SHP77 treated with DMSO at 0.1 percent for 48 hours (cell line): ENCODE data around the gene MIA2.
A peak's percentile ranks its signal among the peaks of the same experiment; 100 is the strongest.
"Not testable (repeated sequence)": the region's sequence is repeated elsewhere in the genome, so short reads cannot be mapped to it uniquely, and the experiment has no call there.

Experiments used
- DNase-seq: peaks from one replicate; lab custom pipeline; 2025; lab: John Stamatoyannopoulos, UW

Gene MIA2

GRCh38 chr14:39339003-39339402 lies 105.3 kb downstream of the MIA2 start:
- peak; percentile 72 for DNase-seq

GRCh38 chr14:39341126-39341525 lies 107.4 kb downstream of the MIA2 start:
- not testable (repeated sequence) for DNase-seq

DNA sequence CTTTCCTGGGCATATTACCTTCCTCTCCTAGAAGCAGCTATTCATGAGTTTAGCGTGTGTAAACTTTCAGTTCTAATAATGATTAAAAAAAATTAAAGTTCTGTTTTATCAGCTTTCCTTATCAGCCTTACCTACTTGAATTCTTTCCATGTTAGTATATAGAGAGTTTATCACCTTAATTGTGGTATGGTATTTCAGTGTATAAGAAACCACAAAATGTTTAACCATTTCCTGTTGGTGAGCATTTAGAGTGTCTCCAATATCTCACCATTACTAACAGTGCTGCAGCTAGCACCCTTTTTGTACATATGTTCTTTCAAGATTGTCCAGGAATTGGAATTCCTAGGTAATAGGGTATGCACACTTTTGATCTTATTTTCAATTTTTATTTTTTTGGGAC lies 109.1 kb downstream of the MIA2 start:
- no peak for DNase-seq

- DNase-seq, result no peak
Observed at GRCh38 chr14:39343614-39344013, 109.9 kb downstream of the MIA2 start.

DNA sequence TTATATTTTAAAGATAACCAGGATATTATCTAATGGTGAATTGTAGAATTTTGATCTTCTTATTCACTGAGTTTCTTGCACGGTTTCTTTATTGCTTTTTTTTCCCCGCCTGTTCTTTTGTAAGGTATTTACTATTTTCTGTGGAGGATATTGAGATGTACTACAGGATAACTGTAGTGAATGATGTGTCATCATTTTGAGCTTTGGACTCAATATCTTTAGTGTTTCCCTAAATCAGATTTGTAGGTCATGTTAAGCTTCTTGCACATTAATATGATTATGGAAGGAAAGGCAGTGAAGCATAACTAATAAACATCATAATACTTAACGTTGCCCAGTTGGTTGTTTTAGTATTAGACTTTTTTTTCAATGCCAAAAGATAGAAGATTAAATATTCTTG lies 117.2 kb downstream of the MIA2 start:
- DNase-seq, result no peak

DNA sequence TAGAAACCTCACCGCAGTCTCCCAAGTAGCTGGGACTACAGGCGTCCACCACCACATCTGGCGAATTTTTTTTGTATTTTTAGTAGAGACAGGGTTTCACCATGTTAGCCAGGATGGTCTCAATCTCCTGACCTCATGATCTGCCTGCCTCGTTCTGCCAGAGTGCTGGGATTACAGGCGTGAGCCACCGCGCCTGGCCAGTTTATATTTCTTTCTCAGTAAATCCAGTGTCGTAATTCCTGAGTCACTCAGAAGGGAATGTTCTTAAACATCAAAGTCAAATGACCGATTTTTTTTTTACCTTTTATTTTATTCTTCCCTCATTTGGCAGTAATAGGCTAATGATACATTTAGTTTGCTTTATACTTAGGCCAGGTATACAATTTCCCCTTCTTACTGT lies 118.0 kb downstream of the MIA2 start:
- no peak for DNase-seq

DNA sequence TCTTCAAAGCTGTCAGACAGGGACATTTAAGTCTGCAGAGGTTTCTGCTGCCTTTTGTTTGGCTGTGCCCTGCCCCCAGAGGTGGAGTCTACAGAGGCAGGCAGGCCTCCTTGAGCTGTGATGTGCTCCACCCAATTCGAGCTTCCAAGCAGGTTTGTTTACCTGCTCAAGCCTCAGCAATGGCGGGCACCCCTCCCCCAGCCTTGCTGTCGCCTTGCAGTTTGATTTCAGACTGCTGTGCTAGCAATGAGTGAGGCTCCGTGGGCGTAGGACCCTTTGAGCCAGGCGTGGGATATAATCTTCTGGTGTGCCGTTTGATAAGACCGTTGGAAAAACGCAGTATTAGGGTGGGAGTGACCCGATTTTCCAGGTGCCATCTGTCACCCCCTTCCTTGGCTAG lies 125.4 kb downstream of the MIA2 start:
- not testable (repeated sequence) for DNase-seq

DNA sequence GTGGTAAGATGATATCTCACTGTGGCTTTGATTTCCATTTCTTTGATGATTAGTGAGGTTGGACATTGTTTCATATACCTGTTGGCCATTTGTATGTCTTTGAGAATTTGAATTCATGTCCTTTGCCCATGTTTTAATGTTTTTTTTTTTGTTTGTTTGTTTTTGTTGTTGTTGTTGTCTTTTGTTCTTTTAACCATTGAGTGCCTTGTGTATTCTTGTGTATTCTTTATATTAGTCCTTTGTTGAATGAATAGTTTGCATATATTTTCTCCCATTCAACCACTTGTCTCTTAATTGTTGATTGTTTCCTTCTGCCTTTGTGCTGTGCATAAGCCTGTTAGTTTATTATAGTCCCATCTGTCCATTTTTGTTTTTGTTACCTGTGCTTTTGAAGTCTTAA lies 126.6 kb downstream of the MIA2 start:
- no peak for DNase-seq

- not testable (repeated sequence) for DNase-seq
Observed at GRCh38 chr14:39361556-39361955, 127.8 kb downstream of the MIA2 start.

DNA sequence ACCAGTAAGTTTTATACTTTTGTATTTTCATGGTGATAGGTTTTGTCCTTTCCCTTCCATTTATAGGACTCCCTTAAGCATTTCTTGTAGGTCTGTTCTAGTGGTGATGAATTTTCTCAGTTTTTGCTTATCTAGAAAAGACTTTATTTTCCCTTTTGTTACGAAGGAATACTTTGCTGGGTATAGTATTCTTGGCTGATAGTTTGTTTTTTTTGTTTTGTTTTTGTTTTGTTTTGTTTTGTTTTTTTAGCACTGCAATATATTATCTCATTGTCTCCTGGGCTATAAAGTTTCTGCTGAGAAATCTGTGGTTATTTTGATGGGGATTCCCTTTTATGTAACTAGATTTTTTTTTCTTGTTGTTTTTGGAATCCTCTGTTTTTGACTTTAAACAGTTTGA lies 130.8 kb downstream of the MIA2 start:
- no peak for DNase-seq

GRCh38 chr14:39365354-39365753 lies 131.6 kb downstream of the MIA2 start:
- no peak for DNase-seq

DNA sequence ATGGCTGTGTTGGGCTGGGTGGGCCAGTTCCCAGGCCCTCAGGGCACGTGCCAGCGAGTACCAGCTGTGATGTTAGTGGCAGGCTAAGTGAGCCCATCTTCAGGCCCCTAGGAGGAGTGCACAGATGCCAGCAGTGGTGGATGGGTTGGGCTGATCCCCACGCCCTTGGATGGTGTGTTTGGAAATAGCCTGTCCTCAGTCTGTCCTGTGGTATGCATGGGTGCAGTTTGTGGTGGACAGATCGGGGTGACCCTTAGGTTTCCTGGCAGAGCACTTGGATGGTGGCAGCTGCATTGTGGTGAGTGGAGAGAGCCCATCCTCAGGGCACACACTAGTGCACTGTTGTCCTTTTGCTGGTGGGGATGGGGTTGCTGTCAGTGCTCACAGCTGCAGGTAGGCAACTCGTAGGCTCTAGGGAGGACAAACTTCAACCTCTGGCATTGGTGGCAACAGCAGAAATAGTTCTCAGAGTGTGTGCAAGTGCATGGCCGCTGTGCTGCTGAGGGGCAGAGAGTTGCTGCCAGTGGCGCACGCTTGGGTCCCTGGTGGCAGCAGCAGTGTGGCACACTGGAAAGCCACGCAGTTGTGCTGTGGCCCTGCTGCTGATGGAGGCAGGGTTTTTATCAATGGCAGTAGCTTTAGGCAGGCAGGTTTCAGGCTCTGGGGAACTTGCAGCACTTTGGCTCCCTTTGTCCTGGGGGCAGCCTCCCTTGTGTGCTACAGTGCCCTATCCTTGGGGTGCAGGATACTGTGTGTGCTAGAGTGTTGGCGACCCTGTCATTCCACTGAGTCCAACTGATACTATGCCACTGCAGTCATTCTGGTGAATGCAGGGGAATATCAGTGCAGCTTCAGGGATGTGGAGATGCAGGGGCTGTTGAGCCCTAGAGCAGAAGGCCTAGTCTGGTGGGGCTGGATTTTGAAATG lies 133.0 kb downstream of the MIA2 start:
- no peak for DNase-seq

DNA sequence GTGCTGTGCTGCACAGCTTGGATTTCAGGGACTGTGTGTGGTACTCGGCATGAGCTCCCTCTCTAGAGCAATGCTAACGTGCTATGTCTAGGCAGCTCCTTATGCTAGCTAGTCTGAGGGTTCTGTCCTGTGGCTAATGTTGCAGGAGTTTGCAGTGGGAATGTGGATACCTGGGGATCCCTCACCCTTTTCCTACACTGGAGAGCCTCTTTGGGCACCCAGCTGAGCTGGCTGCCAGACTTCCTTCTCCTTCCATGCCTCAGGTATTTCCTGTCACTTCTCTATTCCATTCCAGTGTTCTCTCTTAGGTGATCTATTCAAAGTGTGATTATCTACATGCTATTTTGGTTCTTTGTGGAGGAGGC lies 133.7 kb downstream of the MIA2 start:
- no peak for DNase-seq

DNA sequence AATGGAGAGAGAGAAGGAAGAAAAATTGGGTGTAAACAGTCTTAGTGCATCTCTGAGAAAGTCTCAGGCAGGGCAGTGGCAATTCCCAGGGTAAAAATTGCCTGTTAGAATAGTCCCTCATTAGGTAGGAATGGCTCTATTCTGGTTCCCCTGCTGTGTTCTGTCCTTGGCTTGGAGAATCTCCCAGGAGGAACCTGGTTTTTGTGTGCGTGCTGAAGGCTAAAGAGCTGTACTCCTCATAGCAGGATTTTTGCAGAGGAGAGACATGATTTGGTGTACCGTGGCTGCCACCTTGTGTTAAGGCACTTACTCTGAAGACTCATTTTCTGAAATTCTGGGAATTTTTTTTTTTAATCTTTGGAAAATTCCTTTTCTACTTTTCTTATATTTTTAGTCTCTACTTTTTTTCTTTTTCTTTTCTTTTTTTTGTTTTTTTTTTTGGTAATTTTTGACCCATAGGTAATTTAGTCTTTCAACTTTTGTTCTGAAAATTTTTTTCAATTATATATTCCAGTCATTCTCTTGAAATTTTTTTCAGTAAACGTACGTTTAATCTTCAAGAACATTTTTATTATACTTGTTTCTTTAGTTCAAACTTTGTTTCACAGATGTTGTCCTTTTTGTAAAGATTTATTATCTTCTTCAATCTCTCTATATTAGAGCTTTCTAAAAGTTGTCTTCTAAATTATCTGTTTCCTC lies 134.7 kb downstream of the MIA2 start:
- DNase-seq, result peak; percentile 45

- DNase-seq, result no peak
Observed at GRCh38 chr14:39369029-39369428, 135.3 kb downstream of the MIA2 start.

- no peak for DNase-seq
Observed at GRCh38 chr14:39370415-39370814, 136.7 kb downstream of the MIA2 start.

DNA sequence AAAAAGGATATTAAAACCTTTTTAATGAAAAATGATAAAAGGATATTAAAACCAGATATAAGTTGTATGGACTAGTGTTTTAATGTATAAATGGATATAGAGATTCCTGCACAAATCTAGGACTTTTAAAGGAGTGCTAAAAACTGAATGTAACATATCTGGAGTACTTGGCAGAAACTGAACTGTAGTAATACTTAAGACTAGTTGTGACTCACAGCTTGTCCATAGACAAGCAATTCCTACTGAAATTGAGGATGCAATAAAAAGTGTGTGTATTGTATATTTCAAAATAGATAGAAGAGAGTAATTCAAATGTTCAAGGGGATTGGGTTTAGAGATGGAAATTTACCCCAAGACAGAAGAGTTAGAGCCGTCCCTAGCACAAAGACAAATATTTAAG lies 138.9 kb downstream of the MIA2 start:
- DNase-seq, result no peak

DNA sequence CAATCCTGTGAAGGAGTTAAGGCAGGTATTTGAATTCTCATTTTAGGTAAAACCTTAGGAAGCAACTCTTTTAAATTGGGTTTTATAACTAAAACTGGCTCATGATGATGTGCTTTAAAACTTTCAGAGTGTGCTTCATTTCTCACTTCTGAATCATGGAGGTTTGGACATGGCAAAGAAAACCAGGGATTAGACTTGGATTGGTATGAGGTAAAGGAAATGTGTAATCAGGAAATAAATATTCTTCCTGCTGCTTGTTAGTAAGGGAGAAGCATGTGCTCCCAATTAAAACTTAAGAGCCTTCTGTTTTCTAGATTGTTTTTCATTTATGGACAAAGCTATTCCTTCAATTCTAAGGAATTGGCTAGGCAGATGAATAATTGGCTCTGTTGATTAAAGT lies 141.1 kb downstream of the MIA2 start:
- DNase-seq, result no peak

DNA sequence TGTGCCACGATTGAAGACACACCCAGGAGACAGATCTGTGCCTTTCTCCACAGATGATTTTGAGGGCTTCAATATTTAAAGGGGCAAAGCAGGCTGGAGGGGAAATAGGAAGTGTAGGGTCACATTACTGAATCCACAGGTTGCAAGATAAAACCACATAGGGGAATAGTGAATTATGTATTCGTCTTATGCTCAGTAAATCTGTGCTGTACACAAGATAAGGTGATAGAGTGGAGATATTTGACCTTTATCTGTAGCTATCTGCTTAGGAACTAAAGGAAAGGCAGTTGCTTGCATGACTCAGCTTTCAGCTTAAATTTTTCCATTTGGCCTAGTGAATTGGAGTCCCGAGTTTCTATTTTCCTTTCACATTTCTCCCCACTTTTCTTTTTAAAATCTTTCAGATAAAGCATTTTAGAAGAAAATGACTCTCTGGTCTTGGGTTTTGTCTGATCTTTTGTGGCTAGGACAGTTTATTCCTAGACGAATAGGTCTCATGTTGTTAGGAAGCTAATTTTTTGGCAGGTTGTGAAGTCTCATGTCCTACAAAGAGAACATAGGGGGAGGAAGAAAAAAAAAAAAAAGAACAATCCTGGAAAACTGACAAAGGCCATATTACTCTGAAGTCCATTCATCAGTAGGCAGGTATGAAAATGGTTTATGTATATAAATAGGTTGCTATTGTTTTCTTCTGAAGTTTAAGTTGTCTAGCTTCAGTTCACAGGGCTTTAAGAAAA lies 143.1 kb downstream of the MIA2 start:
- no peak for DNase-seq

DNA sequence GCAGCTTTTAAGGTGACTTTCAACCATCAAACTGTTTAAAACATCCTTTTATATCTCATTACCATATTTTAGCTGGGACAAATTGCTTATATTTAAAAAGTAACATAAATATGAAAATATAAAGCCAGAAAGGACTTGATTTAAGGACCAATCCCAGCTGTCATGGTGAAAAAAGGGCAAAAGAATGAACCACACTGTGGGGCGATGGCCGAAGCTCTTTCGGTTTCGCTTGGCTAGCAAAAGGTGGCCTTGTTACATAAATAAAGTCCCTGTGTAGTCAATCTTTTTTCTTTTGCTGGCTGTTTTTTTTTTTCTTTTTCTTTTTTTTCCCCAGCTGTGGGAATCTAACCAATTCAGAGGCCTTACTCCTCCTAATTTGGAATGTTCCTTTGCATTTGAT lies 147.7 kb downstream of the MIA2 start:
- no peak for DNase-seq

- no peak for DNase-seq
Observed at GRCh38 chr14:39382463-39382862, 148.7 kb downstream of the MIA2 start.

- no peak for DNase-seq
Observed at GRCh38 chr14:39383026-39383660, 149.4 kb downstream of the MIA2 start.
